A673 (cell line): ENCODE measurements around the gene LBH. TPM values are rescaled to one million over a fixed set of nuclear protein-coding genes. Genes with fewer than 3 reads are reported as not detected.

Experiments used
- BruUV-seq: library from RNA; stranded (reverse); fragments of 400-500 nt; replicated peaks from 2 replicates; lab custom pipeline; 2021; lab: Mats Ljungman, UMichigan
- CTCF ChIA-PET: fragments of 300-600 bp; sonication (Branson Sonifier 250); formaldehyde crosslinking; loops from one replicate; lab custom pipeline; 2022; ENCODE audit warnings: antibody characterized with exemption; lab: Charles Lee
- POLR2A ChIA-PET: fragments of 300-600 bp; sonication (Branson Sonifier 250); formaldehyde crosslinking; loops from one replicate; lab custom pipeline; 2022; ENCODE audit warnings: antibody characterized with exemption; ENCODE audit not compliant: low non-redundant PET; lab: Charles Lee
- DNase-seq: peaks from one replicate; pipeline ENCODE4 v3.0.0-alpha.2; 2015; ENCODE audit warnings: low spot score
- H3K27ac ChIP-seq: fragments of 200-600 bp; sonication (generic); 2 replicates; pipeline ENCODE4 v1.5.1; 2016; ENCODE audit warnings: mixed run types, low read depth, mild to moderate bottlenecking, mixed read lengths, antibody characterized with exemption, low read length; ENCODE audit not compliant: poor library complexity, severe bottlenecking
- H3K27me3 ChIP-seq: fragments of 200-600 bp; sonication (generic); replicated peaks from 2 replicates; pipeline ENCODE4 v1.6.1; 2017; ENCODE audit warnings: mixed run types, low read depth, mild to moderate bottlenecking, mixed read lengths, antibody characterized with exemption, low read length; ENCODE audit not compliant: insufficient read depth, poor library complexity
- H3K36me3 ChIP-seq: fragments of 200-600 bp; sonication (generic); 2 replicates; pipeline ENCODE4 v1.6.1; 2016; ENCODE audit warnings: mixed run types, mild to moderate bottlenecking, mixed read lengths, antibody characterized with exemption, low read length; ENCODE audit not compliant: insufficient read depth, poor library complexity, severe bottlenecking
- H3K4me1 ChIP-seq: fragments of 200-600 bp; sonication (generic); 2 replicates; pipeline ENCODE4 v1.6.1; 2017; ENCODE audit warnings: mixed run types, mild to moderate bottlenecking, mixed read lengths, antibody characterized with exemption, low read length; ENCODE audit not compliant: insufficient read depth, poor library complexity, severe bottlenecking
- H3K4me3 ChIP-seq: fragments of 200-600 bp; sonication (generic); 2 replicates; pipeline ENCODE4 v1.5.1; 2016; ENCODE audit warnings: low read depth, mixed run types, mild to moderate bottlenecking, mixed read lengths, low read length; ENCODE audit not compliant: poor library complexity, severe bottlenecking
- H3K9me3 ChIP-seq: fragments of 200-600 bp; sonication (generic); 2 replicates; pipeline ENCODE4 v1.6.1; 2016; ENCODE audit warnings: mixed run types, low read depth, mild to moderate bottlenecking, mixed read lengths, antibody characterized with exemption, low read length; ENCODE audit not compliant: poor library complexity, severe bottlenecking
- EZH2 ChIP-seq: fragments of 200-600 bp; sonication (generic); IDR thresholded peaks from 2 replicates; pipeline ENCODE4 v1.6.1; 2017; ENCODE audit warnings: borderline replicate concordance, low read depth, mild to moderate bottlenecking, mixed read lengths, antibody characterized with exemption, low read length; ENCODE audit not compliant: poor library complexity, severe bottlenecking
- intact Hi-C: fragments of 100-400 bp; cut with micrococcal nuclease; formaldehyde crosslinking; loops from one replicate; pipeline ENCODE4 v1.10.0; 2022; ENCODE audit not compliant: unreplicated experiment
- total RNA-seq: library from RNA; stranded (reverse); gene quantifications from 2 replicates; pipeline ENCODE4 v1.2.3, GENCODE V29; 2021
- TF ChIP-seq, protein P1 (sequence below): fragments of 300-800, 200-600 bp; sonication (generic); conservative IDR thresholded peaks from 2 replicates; pipeline ENCODE4 v1.5.1; 2017; ENCODE audit warnings: low read depth, mild to moderate bottlenecking, antibody characterized with exemption, low read length, moderate library complexity, mixed read lengths

The LBH gene
- total RNA-seq, 1 experiment from 2014 or later, result 140 TPM

DNA sequence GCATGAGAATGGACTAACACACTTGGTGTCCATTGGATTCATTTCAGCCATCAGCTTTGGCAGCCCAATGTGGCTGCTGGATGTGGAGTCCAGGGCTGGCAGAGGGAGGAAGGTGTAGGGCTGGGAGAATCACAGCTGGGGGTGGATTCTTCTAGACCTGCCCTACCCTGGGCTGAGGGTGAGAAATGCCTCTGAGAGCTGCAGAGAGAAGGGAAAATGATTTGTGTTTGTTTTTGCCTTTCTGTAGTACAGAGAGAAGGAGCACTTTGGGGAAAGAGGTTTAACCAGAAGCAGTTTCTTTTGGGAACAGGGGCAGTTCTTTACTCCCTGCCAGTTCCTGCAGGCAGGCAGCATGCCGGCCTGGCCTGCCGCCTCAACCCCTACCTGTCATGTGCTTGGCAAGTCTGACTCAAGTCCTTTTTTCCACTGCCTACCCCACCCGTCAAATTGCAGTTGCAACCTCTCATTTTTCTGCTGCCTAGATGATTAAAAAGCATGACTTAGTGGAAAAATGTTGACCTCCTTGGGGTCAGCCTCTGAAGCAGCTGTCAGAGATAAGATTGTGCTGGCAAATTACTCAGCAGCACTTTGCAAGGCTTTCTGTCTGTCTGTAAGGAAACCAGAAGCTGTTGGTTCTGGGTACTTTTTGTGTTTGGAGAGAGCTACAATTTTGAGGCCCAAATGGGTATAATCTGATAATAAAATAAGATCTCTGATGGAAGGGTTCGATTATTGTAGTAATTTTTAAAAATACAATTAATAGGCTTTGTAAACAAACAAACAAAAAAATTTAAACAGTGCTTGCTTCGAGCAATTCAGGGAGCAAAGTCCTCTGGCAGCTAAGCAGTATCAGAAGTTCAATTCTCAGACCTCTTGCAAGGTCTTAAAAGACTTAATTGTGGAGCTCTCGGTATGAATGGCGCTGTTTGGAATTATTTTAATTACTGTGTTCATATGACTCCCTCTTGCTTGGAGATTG, 21.7 kb downstream of the LBH start:
- H3K4me3 ChIP-seq, result no peak overlapping the region
- peak; percentile 33 for DNase-seq
- ChIA-PET POLR2A (interaction anchor here (0.7 to 0.8 kb wide), 2 partner anchors 1077 to 1221 kb away, joined by 3 to 4 read pairs; no protein-coding TSS in a partner anchor), CTCF (no interaction called here)
- BruUV-seq, result no TSS peak
- H3K4me1 ChIP-seq, result peaks cover 8% of the 10 kb centered on the region
- H3K27ac ChIP-seq, result no peak overlapping the region
- intact Hi-C loops, result no loop called here
- TF ChIP-seq, protein P1, sequence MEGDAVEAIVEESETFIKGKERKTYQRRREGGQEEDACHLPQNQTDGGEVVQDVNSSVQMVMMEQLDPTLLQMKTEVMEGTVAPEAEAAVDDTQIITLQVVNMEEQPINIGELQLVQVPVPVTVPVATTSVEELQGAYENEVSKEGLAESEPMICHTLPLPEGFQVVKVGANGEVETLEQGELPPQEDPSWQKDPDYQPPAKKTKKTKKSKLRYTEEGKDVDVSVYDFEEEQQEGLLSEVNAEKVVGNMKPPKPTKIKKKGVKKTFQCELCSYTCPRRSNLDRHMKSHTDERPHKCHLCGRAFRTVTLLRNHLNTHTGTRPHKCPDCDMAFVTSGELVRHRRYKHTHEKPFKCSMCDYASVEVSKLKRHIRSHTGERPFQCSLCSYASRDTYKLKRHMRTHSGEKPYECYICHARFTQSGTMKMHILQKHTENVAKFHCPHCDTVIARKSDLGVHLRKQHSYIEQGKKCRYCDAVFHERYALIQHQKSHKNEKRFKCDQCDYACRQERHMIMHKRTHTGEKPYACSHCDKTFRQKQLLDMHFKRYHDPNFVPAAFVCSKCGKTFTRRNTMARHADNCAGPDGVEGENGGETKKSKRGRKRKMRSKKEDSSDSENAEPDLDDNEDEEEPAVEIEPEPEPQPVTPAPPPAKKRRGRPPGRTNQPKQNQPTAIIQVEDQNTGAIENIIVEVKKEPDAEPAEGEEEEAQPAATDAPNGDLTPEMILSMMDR, result no peak
- peaks cover 35% of the 10 kb centered on the region for H3K36me3 ChIP-seq
- no peaks in the 10 kb centered on the region for H3K9me3 ChIP-seq
- no peaks in the 10 kb centered on the region for H3K27me3 ChIP-seq

DNA sequence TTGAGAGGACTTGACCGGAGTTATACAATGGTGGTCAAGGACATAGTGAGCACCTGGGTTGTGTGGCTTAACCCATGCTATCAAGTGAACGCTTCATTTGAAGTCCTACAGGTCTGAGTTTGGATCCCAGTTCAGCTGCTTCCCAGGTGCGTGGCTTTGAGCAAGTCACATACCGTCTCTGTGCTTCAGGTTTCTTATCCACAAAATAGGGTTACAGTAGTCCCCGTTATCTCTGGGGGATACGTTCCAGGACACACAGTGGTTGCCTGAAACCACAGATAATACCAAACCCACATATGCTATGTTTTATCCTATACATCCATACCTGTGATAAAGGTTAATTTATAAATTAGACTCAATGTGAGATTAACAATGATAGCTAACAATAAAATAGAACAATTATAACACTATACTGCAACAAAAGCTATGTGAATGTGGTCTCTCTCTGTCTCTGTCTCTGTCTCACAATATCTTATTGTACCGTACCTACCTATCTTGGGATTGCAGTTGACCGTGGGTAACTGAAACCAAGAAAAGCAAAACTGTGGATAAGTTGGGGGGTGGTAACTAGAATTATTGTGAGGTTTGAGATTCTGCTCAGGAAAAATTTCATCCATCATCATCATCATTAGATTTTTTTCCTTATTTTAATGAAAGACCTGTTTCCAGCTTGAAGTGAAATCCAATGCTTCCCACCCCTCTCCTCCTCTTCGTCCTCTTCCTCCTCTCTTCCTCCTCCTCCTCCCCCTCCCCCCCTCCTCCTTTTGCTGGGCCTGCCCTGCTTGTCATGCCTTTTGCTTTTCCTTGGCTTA, 22.7 kb downstream of the LBH start:
- ChIA-PET POLR2A (interaction anchor here (0.8 kb wide), 1 partner anchor 1220 kb away, joined by 3 read pairs; no protein-coding TSS in a partner anchor), CTCF (no interaction called here)
- DNase-seq, result no peak
- Histone ChIP-seq H3K27me3 (no peaks in the 10 kb centered on the region), H3K4me3 (no peak overlapping the region), H3K36me3 (peaks cover 42% of the 10 kb centered on the region), H3K4me1 (peaks cover 8% of the 10 kb centered on the region), H3K27ac (peak overlapping the region; percentile 8), H3K9me3 (no peaks in the 10 kb centered on the region)
- BruUV-seq, result no TSS peak
- TF ChIP-seq, protein P1, result no peak
- no peak for TF ChIP-seq EZH2
- intact Hi-C loops, result no loop called here

GRCh38 chr2:30254685-30255001, 23.3 kb downstream of the LBH start:
- no peak for TF ChIP-seq EZH2
- TF ChIP-seq, protein P1, result no peak
- Histone ChIP-seq H3K4me1 (peaks cover 8% of the 10 kb centered on the region), H3K4me3 (no peak overlapping the region), H3K36me3 (peaks cover 41% of the 10 kb centered on the region), H3K27me3 (no peaks in the 10 kb centered on the region), H3K27ac (peak overlapping the region; percentile 8), H3K9me3 (no peaks in the 10 kb centered on the region)
- no peak for DNase-seq
- ChIA-PET CTCF (no interaction called here), POLR2A (no interaction called here)
- intact Hi-C loops, result no loop called here
- BruUV-seq, result no TSS peak
